ENCODE results near the gene ANKRD31.
"Not testable (repeated sequence)": the region's sequence is repeated elsewhere in the genome, so short reads cannot be mapped to it uniquely, and the experiment has no call there.

ANKRD31 gene

DNA sequence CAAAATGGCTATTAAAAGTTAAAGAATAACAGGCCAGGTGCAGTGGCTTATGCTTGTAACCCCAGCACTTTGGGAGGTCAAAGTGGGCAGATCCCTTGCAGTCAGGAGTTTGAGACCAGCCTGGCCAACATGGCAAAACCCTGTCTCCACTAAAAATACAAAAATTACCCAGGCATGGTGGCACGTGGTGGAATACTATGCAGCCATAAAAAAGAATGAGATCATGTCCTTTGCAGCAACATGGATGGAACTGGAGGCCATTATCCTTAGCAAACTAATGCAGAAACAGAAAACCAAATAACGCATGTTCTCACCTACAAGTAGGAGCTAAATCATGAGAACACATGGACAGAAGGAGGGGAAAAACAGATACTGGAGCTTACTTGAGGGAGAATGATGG, 15.9 kb downstream of the ANKRD31 start:
- DNase-seq, result not testable (repeated sequence)

DNA sequence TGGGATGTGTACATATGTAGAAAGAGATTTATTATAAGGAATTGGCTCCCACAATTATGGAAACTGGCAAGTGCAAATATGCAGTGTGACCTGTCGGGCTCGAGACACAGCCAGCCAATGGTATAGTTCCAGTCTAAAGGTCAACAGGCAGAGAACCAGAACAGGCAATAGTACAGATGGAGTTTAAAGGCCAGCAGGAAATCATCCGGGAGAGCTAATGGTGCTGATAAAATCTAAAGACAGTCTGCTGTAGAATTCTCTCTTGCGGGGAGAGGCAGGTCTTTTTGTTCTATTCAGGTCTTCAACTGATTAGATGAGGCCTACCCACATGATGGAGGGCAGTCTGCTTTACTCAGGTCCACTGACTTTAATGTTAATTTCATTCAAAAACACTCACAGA, 21.8 kb downstream of the ANKRD31 start:
- no peak for DNase-seq

DNA sequence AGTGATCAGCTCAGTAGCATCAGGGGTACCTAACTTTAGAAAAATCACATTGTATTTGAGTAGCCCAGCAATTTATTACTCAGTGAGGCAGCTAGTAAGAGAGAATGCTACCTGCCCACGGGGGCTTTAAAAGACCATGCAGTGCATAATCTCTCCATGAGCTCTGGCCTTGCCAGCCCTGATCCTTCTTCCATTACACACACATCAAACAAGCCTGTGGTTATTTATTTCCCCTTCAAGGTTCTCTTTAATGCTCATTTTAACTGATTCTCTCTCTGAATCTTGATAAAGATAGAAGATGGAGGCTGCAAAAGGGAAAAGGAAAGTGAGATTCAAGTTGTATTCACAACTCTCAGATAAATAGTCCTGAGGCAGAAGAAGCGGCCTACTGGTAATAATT, 22.3 kb downstream of the ANKRD31 start:
- no peak for DNase-seq

DNA sequence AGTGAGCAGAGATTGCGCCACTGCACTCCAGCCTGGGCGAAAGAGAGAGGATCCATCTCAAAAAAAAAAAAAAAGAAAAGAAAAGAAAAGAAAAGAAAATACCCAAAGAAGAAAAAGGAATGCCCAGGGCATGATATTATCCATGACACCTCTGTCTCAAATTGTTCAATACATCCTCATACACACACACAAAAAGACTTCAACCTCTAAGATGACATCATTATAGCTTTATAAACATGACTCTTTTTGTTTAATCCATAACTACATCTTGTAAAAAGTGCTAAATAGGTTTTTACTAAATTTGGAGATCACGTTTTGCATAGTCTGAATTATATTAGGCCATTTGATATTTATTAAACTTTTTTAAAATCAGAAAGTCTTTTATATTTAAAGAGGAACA, 33.1 kb downstream of the ANKRD31 start:
- no peak for DNase-seq

DNA sequence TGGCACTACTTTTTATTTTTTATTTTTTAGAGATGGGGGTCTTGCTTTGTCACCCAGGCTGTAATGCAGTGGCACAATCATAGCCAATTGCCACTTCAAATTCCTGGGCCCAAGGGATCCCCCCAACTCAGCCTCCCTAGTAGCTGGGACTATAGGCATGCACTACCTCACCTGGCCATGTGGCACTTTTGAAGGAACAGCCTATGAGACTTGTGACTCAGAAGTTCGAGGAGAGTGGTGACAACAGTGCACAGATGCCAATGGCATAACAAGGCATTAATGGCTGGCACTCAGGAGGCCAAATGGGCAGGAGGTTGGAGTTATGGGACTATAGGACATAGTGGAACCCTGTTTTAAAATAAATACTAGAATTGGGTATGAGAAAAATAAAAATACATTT, 33.7 kb downstream of the ANKRD31 start:
- no peak for DNase-seq

DNA sequence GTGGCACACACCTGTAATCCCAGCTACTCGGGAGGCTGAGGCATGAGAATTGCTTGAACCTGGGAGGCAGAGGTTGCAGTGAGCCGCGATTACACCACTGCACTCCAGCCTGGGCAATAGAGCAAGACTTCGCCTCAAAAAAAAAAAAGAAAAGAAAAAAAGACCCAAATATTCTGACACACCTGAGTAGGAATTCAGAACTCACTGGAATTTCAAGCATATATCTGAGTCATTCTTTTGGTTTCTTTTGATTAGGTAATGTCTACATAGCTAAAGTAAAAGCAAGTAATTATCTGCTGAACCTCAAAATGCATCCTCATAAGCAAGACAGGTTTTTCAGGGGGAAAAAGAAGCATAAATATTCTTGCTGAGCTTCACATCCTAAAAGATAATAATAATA, 35.9 kb downstream of the ANKRD31 start:
- no peak for DNase-seq

DNA sequence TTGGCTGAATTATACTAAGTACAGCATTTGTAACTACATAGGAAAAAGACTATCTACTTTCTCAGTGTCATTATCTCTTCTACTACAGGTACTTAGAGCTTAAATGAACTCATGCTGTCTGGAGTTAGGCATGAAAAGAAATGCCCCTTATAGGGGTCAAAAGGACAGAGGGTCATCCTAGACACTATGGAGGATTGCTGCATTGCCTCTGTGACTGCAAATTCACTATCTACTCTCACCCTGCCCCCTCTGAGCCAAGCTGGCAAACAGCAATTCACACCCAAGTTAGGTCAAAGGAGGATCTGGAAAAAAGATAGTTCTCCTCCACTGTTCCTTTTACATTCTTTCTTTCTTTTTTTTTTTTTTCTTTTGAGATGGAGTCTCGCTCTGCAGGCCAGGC, 36.7 kb downstream of the ANKRD31 start:
- no peak for DNase-seq

DNA sequence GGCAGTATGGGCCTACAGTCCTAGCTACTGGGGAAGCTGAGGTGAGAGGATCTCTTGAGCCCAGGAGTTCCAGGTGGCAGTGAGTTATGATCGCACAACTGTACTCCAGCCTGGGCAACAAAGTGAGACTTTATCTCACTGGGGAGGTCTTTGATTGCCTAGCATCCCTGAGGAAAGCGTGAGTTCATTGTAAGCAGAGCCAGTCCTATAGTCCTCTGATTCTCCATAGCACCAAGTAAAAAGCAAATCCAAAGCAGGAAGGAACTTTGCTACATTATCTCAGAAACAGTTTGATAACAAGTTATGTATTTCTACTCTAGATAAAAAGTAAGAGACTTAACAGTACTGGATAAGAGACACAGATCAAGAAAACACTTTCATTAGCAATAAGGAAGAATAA, 37.6 kb downstream of the ANKRD31 start:
- no peak for DNase-seq

DNA sequence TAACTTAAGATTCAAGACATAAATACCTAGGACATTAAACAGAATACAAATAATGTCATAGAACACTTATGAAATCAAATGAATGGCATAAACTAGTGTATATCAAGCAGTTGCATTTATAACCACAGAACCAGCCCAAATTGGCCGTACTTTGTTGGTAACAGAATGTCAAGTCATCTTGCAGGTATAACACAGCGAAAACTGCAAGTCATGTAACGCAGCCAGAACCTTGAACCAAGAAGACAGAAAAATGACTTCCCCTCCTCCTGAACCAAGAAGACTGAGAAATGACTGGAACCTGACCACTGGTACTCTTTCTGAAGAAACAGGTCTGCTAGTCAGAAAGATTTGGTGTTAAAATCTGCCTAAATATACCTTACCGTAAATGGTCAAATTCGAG, 38.9 kb downstream of the ANKRD31 start:
- no peak for DNase-seq

DNA sequence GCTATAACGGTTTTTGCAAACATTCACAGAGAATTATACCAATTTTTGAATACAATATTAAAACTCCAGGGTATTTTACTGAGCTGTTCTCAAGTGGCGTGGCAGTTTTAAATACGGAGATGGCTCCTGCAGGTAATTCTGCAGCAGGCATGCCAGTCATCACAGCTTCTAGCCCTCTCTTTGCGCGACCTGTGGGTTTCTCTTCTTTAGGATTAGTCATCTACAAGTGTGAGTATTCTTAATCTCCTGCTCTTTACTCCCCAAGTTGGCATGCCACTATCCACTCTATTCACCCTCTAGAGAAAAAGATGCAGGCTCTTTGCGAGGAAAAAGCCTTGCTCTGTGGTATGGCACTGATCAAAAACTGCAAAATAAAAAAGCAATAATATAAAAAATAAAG, 43.9 kb downstream of the ANKRD31 start:
- no peak for DNase-seq

DNA sequence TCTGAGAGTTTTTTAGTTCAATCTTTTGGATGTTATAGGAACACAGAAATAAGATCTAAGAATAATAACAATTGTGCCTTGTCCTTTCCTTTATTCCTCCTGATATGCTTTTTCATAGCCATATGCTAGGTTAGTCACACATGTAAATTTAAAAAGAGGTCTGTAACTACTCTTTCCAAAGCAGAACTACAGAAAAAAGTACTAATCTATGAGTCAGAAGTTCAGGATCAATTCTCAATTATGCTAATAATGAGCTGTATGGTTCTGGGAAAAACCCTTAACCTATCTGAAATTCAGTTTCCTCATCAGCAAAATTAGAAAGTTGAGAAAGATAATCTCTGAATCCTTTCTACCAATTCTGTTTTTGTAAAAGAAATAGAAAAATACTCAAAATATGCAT, 44.4 kb downstream of the ANKRD31 start:
- no peak for DNase-seq

DNA sequence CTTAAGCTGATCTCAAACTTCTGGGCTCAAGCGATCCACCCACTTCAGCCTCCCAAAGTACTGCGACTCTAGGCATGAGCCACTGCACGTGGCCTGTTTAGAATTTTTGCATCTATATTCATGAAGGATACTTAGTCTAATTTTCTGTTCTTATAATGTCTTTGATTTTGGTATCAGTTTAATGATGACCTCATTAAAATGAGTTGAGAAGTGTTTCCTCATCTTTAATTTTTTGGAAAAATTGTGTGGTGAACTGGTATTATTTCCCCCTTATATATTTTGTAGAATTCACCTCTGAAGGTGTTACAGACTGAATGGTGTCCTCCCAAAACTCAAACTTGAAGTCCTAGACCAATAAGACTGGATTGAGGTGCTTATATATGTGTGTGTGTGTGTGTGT, 46.5 kb downstream of the ANKRD31 start:
- no peak for DNase-seq

DNA sequence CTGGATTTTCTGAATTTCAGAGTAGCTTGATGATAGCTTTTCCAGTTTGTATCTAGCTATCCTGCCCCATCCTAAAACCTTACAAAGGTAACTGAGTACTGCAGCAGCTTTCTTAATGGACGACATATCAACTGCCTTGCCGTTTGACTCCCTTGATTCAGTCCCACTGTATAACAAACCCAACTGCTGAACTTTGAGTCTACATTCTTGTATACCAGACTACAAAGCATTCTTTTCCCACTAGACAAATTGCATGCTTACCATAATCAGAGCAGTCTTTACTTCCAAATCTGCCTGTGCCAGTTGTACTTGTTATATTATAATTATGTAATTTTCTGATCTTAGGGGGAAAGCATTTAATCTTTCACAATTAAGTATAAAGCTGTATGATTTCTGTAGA, 47.3 kb downstream of the ANKRD31 start:
- DNase-seq, result no peak

DNA sequence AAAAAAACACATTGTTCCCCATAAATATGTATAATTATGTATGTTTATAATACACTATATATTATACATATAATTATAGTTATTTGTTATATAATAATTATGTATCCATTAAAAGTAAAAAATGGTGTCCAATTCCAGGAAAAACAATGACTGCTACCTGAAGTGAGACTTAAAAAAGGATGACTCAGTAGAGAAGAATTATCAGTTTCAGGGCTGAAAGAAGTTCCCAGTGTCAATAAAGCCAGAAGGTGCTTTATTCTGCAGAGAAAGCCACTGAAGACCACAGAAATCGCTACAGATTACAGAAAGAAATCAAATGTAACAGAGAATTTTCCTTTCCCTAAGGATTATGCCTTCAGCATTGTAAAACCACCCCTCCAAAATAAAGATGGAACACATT, 50.9 kb downstream of the ANKRD31 start:
- DNase-seq, result no peak

DNA sequence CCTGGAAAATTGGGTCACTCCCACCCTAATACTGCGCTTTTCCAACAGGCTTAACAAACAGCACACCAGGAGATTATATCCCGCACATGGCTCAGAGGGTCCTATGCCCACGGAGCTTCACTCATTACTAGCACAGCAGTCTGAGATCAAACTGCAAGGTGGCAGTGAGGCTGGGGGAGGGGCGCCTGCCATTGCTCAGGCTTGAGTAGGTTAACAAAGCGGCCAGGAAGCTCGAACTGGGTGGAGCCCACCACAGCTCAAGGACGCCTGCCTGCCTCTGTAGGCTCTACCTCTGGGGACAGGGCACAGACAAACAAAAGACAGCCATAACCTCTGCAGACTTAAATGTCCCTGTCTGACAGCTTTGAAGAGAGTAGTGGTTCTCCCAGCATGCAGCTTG, 60.7 kb downstream of the ANKRD31 start:
- not testable (repeated sequence) for DNase-seq

DNA sequence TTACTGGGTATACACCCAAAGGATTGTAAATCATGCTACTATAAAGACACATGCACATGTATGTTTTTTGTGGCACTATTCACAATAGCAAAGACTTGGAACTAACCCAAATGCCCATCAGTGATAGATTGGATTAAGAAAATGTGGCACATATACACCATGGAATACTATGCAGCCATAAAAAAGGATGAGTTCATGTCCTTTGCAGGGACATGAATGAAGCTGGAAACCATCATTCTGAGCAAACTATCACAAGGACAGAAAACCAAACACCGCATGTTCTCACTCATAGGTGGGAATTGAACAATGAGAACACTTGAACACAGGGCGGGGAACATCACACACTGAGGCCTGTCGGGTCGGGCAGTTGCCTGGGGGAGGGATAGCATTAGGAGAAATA, 61.8 kb downstream of the ANKRD31 start:
- DNase-seq, result not testable (repeated sequence)

DNA sequence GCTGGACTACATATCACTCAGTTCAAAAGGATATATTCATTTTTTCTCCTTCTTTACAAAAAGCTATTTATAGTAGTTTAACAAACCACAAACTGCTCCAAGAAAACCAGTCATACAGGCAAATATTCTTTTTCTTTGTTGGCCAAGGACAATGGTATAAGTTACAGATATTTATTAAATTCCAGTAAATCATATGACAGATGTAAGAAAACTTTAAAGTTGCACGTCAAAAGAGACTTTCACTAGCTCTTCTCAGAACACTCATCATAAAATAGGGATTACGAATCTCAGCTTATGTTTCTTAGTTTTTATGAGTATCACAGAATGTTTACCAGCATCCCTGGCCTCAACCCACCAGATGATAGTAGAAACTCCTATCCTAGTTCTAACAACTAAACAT, 67.2 kb downstream of the ANKRD31 start:
- DNase-seq, result no peak

DNA sequence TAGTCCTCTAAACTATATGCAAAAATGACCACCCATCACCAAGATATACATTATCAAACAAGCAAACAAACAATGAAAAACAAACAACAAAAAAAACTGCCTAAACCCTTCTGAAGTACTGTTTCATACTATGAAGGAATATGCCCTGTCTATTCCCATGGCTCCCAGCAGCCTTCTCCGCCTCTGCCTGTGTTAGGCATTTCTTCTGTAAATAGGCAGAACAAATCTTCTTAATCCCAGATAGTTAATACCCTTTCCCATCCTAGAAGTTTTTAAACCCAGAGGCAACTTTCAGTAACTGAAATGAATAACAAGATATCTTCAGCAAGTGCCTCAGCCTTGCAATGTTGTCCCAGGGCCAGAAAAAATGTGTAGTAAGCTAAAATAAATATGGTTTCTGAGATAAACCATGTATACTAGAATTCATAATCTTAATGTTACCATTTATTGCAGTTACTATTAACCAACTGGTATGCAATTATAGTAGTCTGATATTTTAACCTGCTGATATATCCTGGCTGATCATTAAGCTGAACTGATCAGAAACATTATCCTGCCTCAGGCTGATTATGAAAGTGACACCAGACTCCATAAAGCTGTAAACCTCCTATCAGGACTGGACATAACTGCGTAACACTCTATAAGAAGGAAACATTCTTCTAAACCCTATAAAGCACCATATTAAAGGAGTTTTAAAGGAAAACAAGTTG, 68.5 kb downstream of the ANKRD31 start:
- no peak for DNase-seq

DNA sequence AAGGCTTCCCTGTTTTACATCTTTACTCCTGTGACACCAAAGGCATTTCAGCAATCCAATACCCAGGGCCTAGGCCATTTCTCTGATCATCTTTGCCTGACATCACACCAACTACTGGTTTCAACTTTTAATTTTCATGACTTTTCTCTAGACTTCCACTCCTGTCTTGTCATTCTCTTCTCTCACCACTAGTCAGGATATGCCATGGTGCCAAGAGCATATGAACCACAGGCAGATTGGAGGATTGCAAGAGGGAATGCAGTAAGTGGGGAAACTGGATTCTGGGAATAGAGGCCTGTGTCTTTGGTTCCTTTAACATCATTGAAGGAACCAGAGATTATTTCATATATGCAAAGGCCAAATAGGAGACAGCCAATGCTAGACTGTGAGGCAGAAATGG, 69.3 kb downstream of the ANKRD31 start:
- DNase-seq, result no peak

DNA sequence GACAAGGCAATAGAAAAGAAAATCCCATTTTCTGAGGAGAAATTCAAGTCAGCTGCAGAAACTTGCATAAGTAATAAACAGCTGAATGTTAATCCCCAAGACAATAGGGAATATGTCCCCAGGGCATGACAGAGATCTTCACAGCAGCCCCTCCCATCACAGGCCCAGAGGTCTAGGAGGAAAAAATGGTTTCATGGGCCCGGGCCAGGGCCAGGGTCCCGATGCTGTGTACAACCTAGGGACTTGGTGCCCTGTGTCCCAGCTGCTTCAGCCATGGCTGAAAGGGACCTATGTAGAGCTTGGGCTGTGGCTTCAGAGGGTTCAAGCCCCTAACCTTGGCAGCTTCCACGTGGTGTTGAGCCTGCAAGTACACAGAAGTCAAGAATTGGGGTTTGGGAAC, 75.2 kb downstream of the ANKRD31 start:
- not testable (repeated sequence) for DNase-seq

DNA sequence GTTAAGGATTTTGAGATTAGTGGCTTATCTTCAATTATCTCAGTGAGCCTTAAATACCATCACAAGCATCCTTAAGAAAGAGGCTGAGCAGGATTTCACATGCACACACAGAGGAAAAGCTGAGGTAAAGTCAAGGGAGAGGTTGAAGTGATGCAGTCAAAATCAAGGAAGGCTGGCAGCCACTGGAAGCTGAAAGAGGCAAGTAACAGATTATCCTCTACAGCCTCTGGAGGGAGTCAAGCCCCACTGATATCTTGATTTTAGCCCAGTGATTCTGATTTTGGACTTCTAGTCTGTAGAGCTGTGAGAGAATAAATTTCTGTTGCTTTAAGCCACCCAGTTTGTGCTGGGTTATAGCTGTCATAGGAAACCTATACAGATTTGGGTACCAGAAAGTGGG, 80.1 kb downstream of the ANKRD31 start:
- no peak for DNase-seq

DNA sequence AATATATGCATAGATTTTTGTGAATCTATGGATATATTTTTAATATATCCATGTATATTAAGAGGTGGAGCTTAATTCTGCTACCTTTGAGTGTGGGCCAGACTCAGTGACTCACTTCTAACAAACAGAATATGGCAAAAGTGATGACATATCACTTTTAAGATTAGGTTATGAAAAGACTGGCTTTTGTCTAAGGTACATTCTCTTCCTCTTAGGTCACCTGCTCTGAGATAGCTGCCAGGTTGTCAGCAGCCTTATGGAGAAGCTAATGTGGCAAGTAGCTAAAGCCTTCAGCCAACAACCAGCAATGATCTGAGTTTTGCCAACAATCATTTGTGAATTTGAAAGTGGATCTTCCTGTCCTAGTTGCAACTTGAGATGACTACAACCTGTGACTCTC, 83.8 kb downstream of the ANKRD31 start:
- no peak for DNase-seq

DNA sequence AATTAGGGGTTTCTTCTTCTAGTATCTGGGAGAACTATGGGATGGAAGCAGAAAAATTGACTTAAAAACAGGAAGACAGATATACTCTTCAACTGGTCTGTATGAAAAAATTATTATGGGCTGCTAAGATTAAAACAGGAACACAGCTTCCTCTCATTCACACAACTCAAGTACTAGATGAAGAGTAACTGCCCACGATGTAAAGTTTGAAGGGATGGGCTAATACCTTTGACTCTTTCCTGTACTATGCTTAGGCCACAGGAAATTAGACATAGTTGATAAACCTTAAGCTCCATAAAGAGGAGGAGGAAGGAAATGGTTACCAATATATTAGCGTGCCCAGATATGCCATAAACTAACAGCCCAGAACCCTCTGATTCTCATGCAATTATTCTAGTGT, 88.6 kb downstream of the ANKRD31 start:
- no peak for DNase-seq

DNA sequence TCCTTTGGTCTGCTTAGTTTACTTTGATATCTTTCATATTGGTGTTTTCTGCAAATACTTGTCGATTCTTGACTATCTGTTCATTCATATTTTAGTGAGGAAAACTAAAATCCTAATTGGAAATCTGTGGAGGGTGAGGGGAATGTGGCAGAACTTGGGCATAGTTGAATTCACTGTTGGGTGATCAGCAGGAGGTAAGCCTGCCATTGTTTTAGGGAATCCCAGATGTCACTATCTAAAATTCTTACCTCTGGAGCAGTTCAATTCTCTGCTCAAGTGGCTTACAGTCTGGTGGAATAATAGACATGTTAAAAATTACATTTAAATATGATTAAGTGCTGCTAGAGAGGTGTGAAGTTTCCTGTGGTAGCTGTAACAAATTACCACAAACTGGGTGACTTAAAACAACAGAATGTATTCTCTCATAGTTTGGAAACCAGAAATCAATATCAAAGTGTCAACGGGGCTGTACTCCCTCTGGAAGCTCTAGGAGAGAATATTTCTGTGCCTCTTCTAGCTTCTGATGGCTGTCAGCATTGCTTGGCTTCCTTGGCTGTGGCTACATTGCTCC, 94.0 kb downstream of the ANKRD31 start:
- no peak for DNase-seq

DNA sequence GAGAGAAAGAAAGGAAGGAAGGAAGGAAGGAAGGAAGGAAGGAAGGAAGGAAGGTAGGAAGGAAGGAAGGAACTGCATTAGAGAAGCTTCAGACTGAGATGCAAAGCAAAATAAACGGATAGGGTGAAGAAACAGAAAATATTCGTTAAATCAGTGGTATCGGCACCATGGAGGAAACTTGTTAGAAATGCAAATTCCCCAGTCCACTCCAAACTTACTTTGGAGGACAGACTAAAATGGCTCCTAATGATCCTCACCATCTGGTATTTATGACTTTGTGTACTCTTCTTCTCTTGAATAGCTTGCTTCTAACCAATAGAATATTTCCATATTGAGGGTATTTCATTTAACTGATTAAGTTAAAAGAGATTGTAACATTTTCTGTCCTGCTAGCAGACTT, 96.4 kb downstream of the ANKRD31 start:
- no peak for DNase-seq
